ENCODE data around the gene LCE3B.

- TF ChIP-seq THAP7 (CRISPR knock-in tag; IDR thresholded peaks at IDR 0.05) (no peak), USF1 (CRISPR knock-in tag; IDR thresholded peaks at IDR 0.05) (no peak), MXI1 (IDR thresholded peaks at IDR 0.05; ENCODE audit: low read depth, low read length) (no peak), TEAD4 (IDR thresholded peaks at IDR 0.05; ENCODE audit: low read length) (no peak), TEAD4 (CRISPR knock-in tag; IDR thresholded peaks at IDR 0.05; ENCODE audit: borderline replicate concordance) (no peak), CTCF (IDR thresholded peaks at IDR 0.05 in 2 of 3, conservative IDR thresholded peaks at IDR 0.05 in 1 of 3; ENCODE audit: insufficient read depth in 2 of 3, low read depth in 1 of 3, low read length in 3 of 3) (no peak), HNRNPLL (IDR thresholded peaks at IDR 0.05; ENCODE audit: low read depth, low read length, poor library complexity, severe bottlenecking) (no peak), MAZ (CRISPR knock-in tag; conservative IDR thresholded peaks at IDR 0.05 in 1 of 2, IDR thresholded peaks at IDR 0.05 in 1 of 2) (no peak), CHAMP1 (IDR thresholded peaks at IDR 0.05) (no peak), MBD2 (IDR thresholded peaks at IDR 0.05; ENCODE audit: borderline replicate concordance, low read depth) (no peak), BRF1 (IDR thresholded peaks at IDR 0.05; ENCODE audit: borderline replicate concordance, extremely low read depth, insufficient read length) (no peak)
Measured at GRCh38 chr1:152663098-152663497, 49.5 kb downstream of the LCE3B start, which contains the start of gene LCE2D.
